GM23248 (cell line): ENCODE measurements around the gene INPP5A.

Source experiments
- EZH2 ChIP-seq: fragments of 200-600 bp; sonication (generic); IDR thresholded peaks from 2 replicates; pipeline ENCODE4 v1.6.1; 2018; ENCODE audit warnings: antibody characterized with exemption, mild to moderate bottlenecking; ENCODE audit not compliant: insufficient read depth, poor library complexity, severe bottlenecking
- EZH2phosphoT487 ChIP-seq: fragments of 200-600 bp; sonication (generic); IDR thresholded peaks from 2 replicates; pipeline ENCODE4 v1.6.1; 2018; ENCODE audit warnings: antibody characterized with exemption, moderate library complexity, mild to moderate bottlenecking, low read depth; ENCODE audit not compliant: insufficient read depth

- TF ChIP-seq EZH2 = no peak
- TF ChIP-seq EZH2phosphoT487 = no peak
Observed at GRCh38 chr10:132507956-132508490, 29.6 kb upstream of the INPP5A start.
